ENCODE data around the gene EIF6.
"Not testable (repeated sequence)": the region's sequence is repeated elsewhere in the genome, so short reads cannot be mapped to it uniquely, and the experiment has no call there.

Gene EIF6

GRCh38 chr20:35284267-35284991 is at the start of gene EIF6:
TSS of gene EIF6 (minus strand) at chr20:35284772. CDS start at chr20:35284487, 285 bp downstream.
- DNase-seq: peak; percentile 93

- no peak for DNase-seq
These were observed 49.0 kb upstream of the EIF6 start for GRCh38 chr20:35333606-35334005.

GRCh38 chr20:35332540-35333200 is 48.1 kb upstream of the EIF6 start:
- DNase-seq: no peak

GRCh38 chr20:35329435-35330139 is 45.0 kb upstream of the EIF6 start:
- no peak for DNase-seq

- DNase-seq: no peak
These were observed 44.1 kb upstream of the EIF6 start for GRCh38 chr20:35328689-35329088.

- DNase-seq: no peak
These were observed 43.6 kb upstream of the EIF6 start for GRCh38 chr20:35328095-35328685.

- DNase-seq: no peak
These were observed 42.8 kb upstream of the EIF6 start for GRCh38 chr20:35327074-35327976.

GRCh38 chr20:35326740-35327073 is 42.1 kb upstream of the EIF6 start:
- no peak for DNase-seq

- DNase-seq: no peak
These were observed 41.6 kb upstream of the EIF6 start for GRCh38 chr20:35326021-35326739.

GRCh38 chr20:35325401-35325800 is 40.8 kb upstream of the EIF6 start:
- DNase-seq: no peak

- DNase-seq: no peak
These were observed 36.0 kb upstream of the EIF6 start for GRCh38 chr20:35320396-35321126.

- DNase-seq: no peak
These were observed 35.3 kb upstream of the EIF6 start for GRCh38 chr20:35319871-35320197.

GRCh38 chr20:35319192-35319870 is 34.8 kb upstream of the EIF6 start:
- DNase-seq: no peak

GRCh38 chr20:35318502-35319157 is 34.1 kb upstream of the EIF6 start:
- DNase-seq: no peak

GRCh38 chr20:35317416-35318210 is 33.0 kb upstream of the EIF6 start:
- DNase-seq: no peak

GRCh38 chr20:35316086-35316485 is 31.5 kb upstream of the EIF6 start:
- DNase-seq: no peak

GRCh38 chr20:35315632-35316020 is 31.1 kb upstream of the EIF6 start:
- DNase-seq: not testable (repeated sequence)

GRCh38 chr20:35314816-35315631 is 30.5 kb upstream of the EIF6 start:
- no peak for DNase-seq

Measured in right hindlimb (tissue), 1 donor.